GM18868 (cell line): ENCODE results near the gene CASZ1.

Experiments
- ATAC-seq: cut with Tn5 transposase; IDR thresholded peaks from one replicate; pipeline ENCODE4 v1.9.1; 2021; ENCODE audit warnings: mild to moderate bottlenecking, moderate library complexity; ENCODE audit not compliant: unreplicated experiment

Gene CASZ1

GRCh38 chr1:10692401-10693021, 103.9 kb downstream of the CASZ1 start:
- ATAC-seq: no peak

GRCh38 chr1:10691740-10692125, 104.7 kb downstream of the CASZ1 start:
- ATAC-seq: no peak

DNA sequence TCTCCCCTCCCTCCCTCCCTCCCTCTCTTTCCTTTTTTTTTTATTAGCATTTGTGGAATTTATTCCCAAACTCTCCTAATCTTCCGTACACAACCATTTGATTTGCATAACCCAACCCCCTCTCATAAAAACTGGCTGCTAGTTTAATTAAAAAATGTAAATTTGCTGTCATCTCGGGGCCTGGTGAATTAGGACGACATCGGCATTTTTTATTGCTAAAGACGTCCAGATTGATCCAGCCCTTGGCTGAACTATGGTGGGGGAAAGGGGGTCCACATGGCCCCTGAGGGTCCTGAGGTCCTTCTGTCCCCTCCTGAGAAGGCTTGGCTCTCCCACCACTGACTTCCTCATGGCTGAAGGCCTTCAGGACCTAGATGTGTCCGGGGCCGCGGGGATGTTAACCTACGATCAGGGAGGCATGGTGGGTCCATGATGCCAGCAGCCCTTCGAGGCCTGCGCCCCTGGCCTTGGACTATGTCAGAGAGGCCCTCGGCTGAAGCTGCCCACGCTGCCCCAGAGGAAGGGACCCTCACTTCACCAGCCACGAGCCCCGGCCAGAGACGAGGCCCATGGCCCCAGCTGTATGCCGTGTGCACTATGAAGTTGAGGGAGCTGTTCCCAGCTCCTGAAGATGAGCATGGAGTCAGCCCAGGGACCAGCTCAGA, 105.2 kb downstream of the CASZ1 start:
- no peak for ATAC-seq

GRCh38 chr1:10690484-10690883, 106.0 kb downstream of the CASZ1 start:
- no peak for ATAC-seq

DNA sequence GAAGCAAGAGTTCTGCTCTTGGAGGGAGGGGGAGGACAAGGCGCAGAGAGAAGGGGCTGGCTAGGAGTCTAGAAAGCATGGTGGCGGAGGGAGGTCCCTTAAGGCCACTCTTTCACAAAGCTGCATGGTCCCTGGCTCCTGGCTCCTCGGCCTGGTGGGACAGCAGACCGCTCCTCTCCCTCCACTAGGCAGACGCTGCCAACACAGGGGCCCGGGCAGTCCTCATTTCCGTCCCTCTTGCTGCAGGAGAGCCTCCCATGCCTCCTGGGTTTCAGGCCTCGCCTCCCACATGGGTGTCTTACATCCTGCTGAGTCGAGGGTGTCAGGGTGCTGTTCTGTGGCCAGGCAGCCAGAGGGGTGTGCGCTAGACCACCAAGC, 108.0 kb downstream of the CASZ1 start:
- no peak for ATAC-seq

- no peak for ATAC-seq
Measured at GRCh38 chr1:10687782-10688408, 108.6 kb downstream of the CASZ1 start.

- ATAC-seq: no peak
Measured at GRCh38 chr1:10687251-10687651, 109.2 kb downstream of the CASZ1 start.

DNA sequence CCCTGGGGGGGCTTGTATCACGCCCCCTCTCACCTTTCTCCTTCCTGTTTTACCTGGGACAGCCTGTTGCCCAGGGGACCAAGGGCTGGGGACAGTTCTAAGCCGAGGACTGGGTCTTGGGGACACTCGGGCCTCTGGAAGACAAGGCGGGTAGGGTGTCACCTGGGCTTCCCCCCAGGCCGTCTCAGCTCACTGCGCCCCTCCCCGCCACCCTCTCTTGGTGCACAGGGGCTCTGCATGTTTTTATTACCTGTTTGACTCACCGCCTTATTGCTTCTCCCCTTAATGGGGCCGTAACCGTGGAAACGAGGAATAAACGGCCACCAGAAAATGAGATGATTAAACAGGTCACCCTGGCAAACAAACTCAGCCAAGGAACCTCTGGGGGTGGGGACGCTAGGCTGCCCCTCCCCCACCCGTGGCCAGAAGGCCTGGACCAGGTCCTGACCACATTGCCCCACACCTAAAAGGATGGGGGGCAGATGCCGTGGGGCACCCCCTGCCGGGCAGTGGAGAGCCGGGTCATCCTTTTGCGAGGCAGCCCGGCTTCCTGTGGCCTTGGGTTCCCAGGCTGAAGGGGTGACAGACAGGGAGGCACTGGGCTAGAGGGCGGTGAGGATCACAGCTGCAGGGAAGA, 109.9 kb downstream of the CASZ1 start:
- ATAC-seq: no peak

- no peak for ATAC-seq
Measured at GRCh38 chr1:10685808-10686403, 110.5 kb downstream of the CASZ1 start.

- ATAC-seq: no peak
Measured at GRCh38 chr1:10685196-10685807, 111.1 kb downstream of the CASZ1 start.

DNA sequence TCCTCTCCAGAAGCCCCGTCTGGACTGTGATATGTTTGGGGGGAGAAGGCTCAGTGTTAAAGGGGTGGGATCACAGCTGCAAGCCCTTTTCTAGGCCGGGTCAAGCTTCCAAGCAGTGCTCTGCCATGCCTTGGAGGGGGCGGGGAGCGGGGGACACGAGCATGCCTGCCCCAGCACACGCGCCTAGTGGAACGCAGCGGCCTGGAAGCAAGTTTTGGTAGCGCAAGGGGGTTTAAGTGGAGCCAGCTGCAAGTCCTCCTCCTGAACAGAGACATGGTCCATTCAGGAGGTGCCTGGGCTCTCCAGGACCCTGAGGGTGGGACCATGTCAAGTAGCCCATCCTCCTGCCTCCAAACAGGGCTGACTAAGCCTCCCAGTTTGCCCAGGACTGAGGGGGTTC, 112.2 kb downstream of the CASZ1 start:
- no peak for ATAC-seq

GRCh38 chr1:10682449-10683309, 113.8 kb downstream of the CASZ1 start:
- no peak for ATAC-seq

DNA sequence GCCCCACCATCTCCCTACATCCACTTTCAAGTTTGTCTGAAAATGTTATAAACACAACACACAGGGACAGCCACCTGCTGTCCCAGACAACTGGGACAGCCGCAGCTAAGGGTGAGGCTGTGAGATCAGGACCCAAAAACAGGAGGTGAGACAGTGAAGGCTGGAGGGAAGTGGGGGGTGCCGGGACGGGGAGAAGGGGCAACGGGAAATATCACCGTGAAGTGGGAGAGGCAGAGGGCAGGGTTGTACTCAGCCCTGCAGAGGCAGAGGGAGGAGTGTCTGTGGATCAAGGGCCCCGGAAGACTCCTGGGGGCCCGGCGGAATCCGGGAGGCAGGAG, 114.4 kb downstream of the CASZ1 start:
- no peak for ATAC-seq

DNA sequence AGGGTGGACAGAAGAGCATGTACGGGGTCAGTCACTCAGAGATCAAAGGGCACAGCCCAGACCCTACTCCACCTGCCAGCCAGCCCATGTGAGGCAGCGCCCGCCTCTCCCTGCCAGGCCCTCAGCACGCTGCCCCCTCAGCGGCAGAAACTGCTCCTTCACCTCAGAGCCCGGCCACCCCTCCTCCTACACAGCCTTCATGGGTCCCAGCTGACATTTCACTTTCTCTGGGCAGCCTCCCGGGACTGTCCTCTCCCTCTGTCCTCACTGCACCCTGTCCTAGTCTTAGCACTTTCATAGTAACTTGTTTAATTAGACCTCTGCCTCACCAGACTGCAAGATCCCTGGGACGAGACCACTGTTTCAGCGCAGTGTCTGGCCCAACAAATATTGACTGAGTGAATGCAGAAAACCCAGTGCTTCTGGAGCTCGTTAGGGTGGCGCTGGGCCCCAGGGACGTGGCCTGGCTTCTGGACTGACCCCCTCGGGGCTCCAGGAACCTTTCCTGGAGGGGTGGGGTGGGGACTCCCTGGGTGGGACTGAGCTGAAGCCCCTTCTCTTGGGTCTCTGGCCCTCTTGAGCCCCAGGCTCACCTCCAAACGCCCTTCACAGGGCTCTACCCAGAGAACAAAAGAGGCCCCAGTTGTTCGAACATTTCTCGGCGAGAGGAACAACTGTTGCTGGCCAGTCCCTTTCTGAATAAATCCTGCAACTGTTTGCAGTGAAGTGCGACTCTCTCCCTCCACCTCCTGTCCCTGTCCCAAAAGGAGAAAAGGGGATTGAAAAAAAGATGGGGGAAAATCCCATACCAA, 114.9 kb downstream of the CASZ1 start:
- ATAC-seq: no peak

- ATAC-seq: no peak
Measured at GRCh38 chr1:10680487-10680886, 116.0 kb downstream of the CASZ1 start.

- no peak for ATAC-seq
Measured at GRCh38 chr1:10679496-10680220, 116.8 kb downstream of the CASZ1 start.

DNA sequence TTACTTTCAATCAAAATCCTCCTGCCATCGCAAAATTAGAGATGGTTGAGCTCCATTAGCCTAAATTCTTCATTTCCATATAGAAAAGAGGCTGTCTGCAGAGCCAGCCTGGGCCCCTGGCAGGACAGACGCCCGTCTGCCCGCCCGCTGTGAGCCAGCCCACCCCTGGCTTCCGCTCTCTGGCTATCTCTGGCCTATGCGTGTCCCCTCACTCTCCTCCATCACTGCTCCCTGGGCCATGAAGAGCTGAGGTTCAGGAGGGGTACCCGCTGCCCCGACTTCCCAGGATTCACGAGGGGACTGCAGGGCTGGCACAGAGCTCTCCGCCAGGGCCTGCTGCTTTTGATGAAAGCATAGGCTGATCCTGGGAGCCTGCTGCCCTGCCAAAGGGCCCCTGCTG, 117.6 kb downstream of the CASZ1 start:
- ATAC-seq: no peak

DNA sequence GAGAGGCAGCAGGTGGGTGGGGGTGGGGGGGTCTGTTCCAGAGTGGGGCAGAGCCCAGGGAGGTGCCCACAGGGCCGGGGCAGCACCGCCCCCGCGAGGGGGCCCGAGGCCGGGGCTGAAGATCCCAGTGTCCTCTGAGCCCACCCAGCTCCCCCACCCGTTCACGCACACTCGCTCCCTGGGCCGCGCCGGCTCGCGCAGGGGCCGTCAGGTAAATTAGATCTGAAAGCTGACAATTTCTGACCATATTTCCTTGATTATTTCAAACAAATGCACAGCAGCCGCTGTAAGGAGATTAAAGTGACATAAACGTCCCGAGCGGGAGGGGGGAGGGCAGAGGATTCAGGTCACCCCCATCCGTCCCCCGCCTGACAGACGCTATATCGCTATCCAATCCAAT, 118.0 kb downstream of the CASZ1 start:
- no peak for ATAC-seq
